Measurements from ENCODE around the gene XIAP.
"Not testable (repeated sequence)": the region's sequence is repeated elsewhere in the genome, so short reads cannot be mapped to it uniquely, and the experiment has no call there.

Gene XIAP

DNA sequence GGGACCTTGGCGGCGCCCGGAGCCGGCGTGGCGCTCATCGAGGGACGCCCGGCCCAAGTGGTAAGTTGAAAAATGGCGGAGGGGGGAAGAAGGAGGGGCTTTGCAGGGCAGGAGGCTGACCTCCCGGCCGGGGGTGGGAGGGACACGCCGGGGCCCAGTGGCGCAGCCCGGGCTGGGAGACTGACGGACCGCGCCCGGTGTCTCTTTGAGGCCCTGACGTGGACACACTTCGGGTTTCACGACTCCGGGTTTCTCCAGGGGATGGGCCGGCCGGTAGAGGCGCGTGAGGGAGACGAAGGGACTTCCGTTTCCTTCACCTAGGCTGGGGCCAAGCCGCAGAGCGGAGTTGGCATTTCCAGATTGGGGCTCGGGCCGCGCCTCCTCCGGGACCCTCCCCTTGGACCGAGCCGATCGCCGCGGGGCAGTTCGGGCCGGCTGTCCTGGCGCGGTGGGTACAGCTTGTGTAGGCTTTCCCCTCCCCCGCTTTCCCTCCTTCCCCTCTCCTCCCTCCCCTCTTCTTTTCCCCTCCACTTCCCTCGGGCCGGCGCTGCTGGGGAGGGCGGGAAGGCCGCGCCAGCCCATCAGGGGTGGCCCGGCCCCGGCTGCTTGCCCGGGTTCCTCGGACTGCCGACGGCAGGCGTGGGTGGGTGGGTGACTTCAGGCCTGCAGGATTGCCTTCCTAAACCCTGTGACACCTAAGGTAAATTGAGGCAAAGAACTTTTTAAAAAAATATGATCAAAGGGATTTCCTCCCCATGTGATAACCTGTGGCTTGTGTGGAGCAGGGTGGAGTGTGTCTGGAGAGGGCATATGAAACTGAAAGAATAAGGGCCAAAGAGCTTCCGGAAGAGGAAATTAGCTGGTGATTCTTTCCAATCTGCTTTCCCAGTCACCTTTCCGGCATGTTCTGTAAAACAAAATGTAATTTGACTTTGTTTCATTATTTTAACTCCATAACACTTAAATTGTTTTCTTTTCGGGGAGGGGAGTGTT lies at the start of gene XIAP:
Gene XIAP (plus strand): TSS at position 208 of the 993 bp plus-strand sequence. CDS start 25,610 bp downstream, outside the sequence.
- DNase-seq (ENCODE audit: low read depth, low spot score), result peak; percentile 60
- peak within 1 kb of the TSS; percentile 97 for H3K27ac ChIP-seq

GRCh38 chrX:123814343-123814742 lies 45.5 kb upstream of the XIAP start:
- DNase-seq (ENCODE audit: low read depth, low spot score), result no peak
- H3K27ac ChIP-seq, result peak overlapping the region; percentile 24

DNA sequence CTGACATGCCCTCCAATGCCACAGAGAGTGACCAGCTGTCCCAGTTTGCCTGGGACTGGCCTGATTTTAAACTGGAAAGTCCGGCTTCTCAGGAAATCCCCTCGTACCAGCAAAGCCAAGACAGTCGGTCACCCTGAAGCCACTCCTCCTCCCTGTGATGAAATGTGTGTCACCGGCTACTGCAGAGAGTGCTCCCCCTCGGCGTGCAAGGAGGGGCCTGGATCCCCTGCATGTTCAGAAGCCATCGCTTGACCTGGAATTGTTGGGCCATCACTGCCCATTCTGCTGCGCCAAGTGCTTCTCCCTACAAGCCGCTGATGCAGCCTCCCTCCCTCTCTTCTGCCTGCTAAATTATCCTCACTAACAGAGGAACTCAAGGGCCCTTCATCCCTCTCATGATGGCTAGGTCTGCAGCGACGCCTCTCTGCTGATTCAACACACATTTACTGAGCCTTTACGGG lies 44.9 kb upstream of the XIAP start:
- DNase-seq (ENCODE audit: low read depth, low spot score), result not testable (repeated sequence)

DNA sequence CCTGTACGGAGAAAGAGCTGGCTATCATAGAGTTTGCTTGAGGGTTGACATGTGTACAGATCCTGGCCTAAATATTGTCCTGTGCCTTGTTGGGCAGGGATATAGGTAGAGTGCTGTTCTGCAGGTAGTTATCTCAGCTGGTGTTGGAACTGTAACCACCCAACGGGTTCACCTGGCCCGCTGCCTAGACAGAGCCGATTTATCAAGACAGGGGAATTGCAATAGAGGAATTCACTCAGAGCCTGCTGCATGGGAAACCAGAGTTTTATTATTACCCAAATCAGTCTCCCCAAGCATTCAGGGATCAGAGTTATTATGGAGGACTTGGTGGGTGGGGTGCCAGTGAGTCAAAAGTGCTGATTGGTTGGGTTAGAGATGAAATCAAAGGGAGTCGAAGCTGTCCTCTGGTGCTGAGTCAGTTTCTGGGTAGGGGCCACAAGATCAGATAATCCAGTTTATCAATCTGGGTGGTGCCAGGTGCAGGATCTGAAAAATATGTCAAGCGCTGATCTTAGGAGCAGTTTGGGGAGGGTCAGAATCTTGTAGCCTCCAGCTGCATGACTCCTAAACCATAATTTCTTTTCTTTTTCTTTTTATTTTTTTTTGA lies 42.5 kb upstream of the XIAP start:
- H3K27ac ChIP-seq, result peak overlapping the region; percentile 87
- DNase-seq (ENCODE audit: low read depth, low spot score), result no peak

More for the DNA sequence above, 44.9 kb upstream of the XIAP start:
- H3K27ac ChIP-seq, result peak overlapping the region; percentile 24

DNA sequence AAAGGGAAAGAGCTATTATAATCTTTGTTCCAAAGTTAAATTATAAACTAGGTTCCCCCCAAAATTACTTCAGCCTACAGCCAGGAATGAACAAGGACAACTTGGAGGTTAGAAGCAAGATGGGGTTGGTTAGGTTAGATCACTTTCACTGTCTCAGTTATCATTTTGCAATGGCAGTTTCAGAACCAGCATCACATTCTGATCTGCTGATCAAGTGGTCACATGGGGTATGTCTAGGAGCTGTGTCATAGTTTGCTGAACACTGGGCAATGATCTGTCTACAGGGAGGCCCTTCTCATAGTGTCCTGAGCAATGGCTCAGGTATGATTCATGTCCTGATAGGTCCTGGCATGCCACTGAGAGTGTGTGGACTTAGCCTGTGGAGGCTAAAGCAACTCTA lies 41.6 kb upstream of the XIAP start:
- H3K27ac ChIP-seq, result peak overlapping the region; percentile 87
- DNase-seq (ENCODE audit: low read depth, low spot score), result peak; percentile 93

DNA sequence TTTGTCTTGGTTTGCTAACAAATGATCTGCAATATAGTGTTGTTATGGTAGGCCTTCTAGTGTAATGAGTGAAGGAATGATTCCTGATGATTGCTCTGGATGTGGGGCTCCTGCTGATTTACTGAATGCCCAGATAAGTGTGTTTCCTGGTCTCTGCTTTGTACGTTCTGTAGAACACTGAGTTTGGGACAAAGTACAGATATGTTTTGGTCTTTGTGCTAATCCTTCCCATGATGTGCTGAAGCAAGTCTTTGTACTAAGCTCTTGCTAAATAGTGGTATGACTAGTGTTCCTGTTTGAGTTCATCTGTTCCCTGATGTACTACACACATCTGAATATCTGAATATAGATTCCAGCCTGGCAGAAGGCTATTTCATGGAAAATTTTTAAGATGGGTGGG lies 36.9 kb upstream of the XIAP start:
- peak overlapping the region; percentile 23 for H3K27ac ChIP-seq
- DNase-seq (ENCODE audit: low read depth, low spot score), result no peak

DNA sequence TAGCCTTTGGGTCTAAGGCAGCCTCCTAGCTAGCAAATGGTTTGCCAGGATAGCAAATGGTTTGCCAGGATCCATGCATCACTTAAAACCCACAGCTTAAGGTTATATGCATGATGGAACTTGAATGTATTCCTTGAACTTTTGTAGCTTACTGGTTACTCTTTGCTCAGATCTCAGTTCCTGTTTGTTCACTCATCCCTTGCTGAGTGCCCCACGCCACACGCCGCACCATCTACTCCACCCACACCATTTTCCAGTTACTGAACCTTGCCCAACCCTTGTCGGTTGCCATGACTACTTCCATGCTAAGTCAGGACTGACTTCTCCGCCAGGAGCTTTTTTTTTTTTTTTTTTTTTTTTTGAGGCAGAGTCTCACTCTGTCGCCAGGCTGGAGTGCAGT lies 29.5 kb upstream of the XIAP start:
- peak; percentile 78 for DNase-seq (ENCODE audit: low read depth, low spot score)
- H3K27ac ChIP-seq, result peak overlapping the region; percentile 49

GRCh38 chrX:123833387-123833786 lies 26.5 kb upstream of the XIAP start:
- H3K27ac ChIP-seq, result no peak overlapping the region
- no peak for DNase-seq (ENCODE audit: low read depth, low spot score)

DNA sequence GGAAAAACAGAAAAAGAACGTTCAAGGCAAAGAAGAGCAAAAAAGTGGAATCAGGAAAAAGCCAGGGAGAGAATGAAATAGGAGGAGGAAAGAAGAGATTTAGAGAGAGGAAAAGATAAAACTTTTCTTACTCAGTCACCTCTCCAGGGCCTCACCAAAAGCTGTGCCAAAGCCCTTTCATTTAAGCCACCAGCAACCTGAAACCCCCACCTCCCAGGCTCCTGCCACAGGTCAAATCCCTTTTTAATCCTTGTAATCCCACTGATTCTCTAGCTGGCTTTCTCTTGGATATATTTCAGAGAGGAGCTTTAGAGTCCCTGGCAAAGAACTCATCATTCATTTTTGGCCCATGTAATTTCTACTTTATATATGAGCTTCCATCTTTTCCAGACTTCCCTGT lies 25.7 kb upstream of the XIAP start:
- no peak overlapping the region for H3K27ac ChIP-seq
- no peak for DNase-seq (ENCODE audit: low read depth, low spot score)

GRCh38 chrX:123835661-123836371 lies 24.0 kb upstream of the XIAP start:
- H3K27ac ChIP-seq, result no peak overlapping the region
- DNase-seq (ENCODE audit: low read depth, low spot score), result no peak

DNA sequence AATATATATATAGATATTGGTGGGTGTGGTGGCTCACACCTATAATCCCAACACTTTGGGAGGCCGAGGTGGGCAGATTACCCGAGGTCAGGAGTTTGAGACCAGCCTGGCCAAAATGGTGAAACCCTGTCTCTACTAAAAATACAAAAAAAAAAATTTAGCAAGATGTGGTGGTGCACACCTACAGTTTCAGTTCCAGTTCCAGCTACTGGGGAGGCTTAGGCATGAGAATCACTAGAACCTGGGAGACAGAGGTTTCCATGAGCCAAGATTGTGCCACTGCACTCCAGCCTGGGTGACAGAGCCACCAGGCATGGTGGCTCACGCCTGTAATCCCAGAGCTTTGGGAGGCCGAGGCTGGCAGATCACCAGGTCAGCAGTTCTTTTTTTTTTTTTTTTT lies 14.7 kb upstream of the XIAP start:
- not testable (repeated sequence) for H3K27ac ChIP-seq

DNA sequence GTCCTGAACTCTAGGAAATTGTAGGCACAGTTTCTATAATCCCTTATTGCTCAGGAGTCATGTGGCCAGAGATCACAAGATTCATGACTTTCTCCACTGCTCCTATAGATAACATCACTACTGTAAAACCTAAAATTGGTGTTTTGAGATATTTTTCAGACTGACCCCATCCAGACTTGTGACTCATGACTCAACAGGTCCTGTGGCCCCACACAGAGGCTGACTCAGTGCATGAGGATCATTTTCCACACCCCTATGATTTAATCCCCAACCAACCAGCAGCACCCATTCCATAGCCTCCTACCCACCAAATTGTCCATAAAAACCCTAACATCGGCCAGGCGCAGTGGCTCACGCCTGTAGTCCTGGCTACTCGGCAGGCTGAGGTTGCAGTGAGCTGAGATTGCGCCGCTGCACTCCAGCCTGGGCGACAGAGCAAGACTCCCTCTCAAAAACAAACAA lies 13.2 kb upstream of the XIAP start:
- DNase-seq (ENCODE audit: low read depth, low spot score), result no peak
- no peak overlapping the region for H3K27ac ChIP-seq

More for the DNA sequence above, 14.7 kb upstream of the XIAP start:
- DNase-seq (ENCODE audit: low read depth, low spot score), result not testable (repeated sequence)

- H3K27ac ChIP-seq, result no peak overlapping the region
- DNase-seq (ENCODE audit: low read depth, low spot score), result no peak
Observed at GRCh38 chrX:123847056-123847455, 12.8 kb upstream of the XIAP start.

GRCh38 chrX:123849096-123849495 lies 10.8 kb upstream of the XIAP start:
- no peak overlapping the region for H3K27ac ChIP-seq
- no peak for DNase-seq (ENCODE audit: low read depth, low spot score)

GRCh38 chrX:123849906-123850305 lies 9.9 kb upstream of the XIAP start:
- not testable (repeated sequence) for DNase-seq (ENCODE audit: low read depth, low spot score)

DNA sequence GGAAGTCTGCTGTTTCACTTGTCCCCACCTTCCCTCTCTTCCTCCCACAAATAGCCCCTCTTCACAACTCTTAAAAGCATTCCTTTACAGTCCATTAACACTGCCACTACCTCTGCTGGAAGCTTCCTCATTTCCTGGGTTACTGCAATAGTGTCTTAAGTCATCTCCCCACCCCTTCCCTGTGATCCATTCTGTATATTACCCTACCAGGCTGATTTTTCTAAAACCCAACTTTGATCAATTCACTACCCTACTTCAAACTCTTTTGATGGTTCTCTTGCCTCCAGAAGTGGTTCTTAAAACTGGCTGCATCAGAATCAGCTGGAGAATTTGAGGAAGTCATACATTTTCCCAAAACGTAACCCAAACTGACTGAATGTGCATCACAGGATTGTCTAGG lies 8.8 kb upstream of the XIAP start:
- no peak for DNase-seq (ENCODE audit: low read depth, low spot score)
- H3K27ac ChIP-seq, result no peak overlapping the region

More at GRCh38 chrX:123849906-123850305, 9.9 kb upstream of the XIAP start:
- not testable (repeated sequence) for H3K27ac ChIP-seq

GRCh38 chrX:123854329-123854728 lies 5.5 kb upstream of the XIAP start:
- DNase-seq (ENCODE audit: low read depth, low spot score), result no peak
- no peak overlapping the region for H3K27ac ChIP-seq

- no peak for DNase-seq (ENCODE audit: low read depth, low spot score)
- peak overlapping the region; percentile 97 for H3K27ac ChIP-seq
Observed at GRCh38 chrX:123859409-123859845, 426 bp upstream of the XIAP start.

- H3K27ac ChIP-seq, result peak overlapping the region; percentile 97
- DNase-seq (ENCODE audit: low read depth, low spot score), result no peak
Observed at GRCh38 chrX:123860983-123861382, 1.1 kb downstream of the XIAP start.

- H3K27ac ChIP-seq, result peak overlapping the region; percentile 40
- DNase-seq (ENCODE audit: low read depth, low spot score), result no peak
Observed at GRCh38 chrX:123869488-123869887, 9.6 kb downstream of the XIAP start.

Data from epithelial cell of prostate (primary cell).